GM23248 (cell line): ENCODE results near the gene CRYBB1. TPM values are rescaled to one million over a fixed set of nuclear protein-coding genes. Genes with fewer than 3 reads are reported as not detected.

Experiments used
- DNase-seq: peaks from one replicate; pipeline ENCODE4 v3.0.0-alpha.2; 2015
- H2AFZ ChIP-seq: fragments of 200-600 bp; sonication (generic); 2 replicates; pipeline ENCODE4 v1.6.1; 2016; ENCODE audit warnings: antibody characterized with exemption
- H3F3A ChIP-seq: fragments of 200-600 bp; sonication (generic); 2 replicates; pipeline ENCODE4 v1.6.1; 2016; ENCODE audit warnings: mild to moderate bottlenecking, antibody characterized with exemption, mixed run types; ENCODE audit not compliant: insufficient read depth
- H3K27ac ChIP-seq: fragments of 200-600 bp; sonication (generic); 2 replicates; pipeline ENCODE4 v1.5.1; 2016; ENCODE audit warnings: mild to moderate bottlenecking
- H3K27me3 ChIP-seq: fragments of 200-600 bp; sonication (generic); replicated peaks from 2 replicates; pipeline ENCODE4 v1.6.1; 2016; ENCODE audit warnings: mild to moderate bottlenecking; ENCODE audit not compliant: insufficient read depth
- H3K36me3 ChIP-seq: fragments of 200-600 bp; sonication (generic); 2 replicates; pipeline ENCODE4 v1.6.1; 2016; ENCODE audit warnings: low read depth, mild to moderate bottlenecking
- H3K4me1 ChIP-seq: fragments of 200-600 bp; sonication (generic); 2 replicates; pipeline ENCODE4 v1.6.1; 2016; ENCODE audit warnings: mild to moderate bottlenecking; ENCODE audit not compliant: insufficient read depth
- H3K4me2 ChIP-seq: fragments of 200-600 bp; sonication (generic); one replicate; pipeline ENCODE4 v1.6.1; 2016; ENCODE audit warnings: mild to moderate bottlenecking; ENCODE audit not compliant: unreplicated experiment
- H3K4me3 ChIP-seq: fragments of 200-600 bp; sonication (generic); 2 replicates; pipeline ENCODE4 v1.5.1; 2016; ENCODE audit warnings: mild to moderate bottlenecking
- H3K79me2 ChIP-seq: fragments of 200-600 bp; sonication (generic); 2 replicates; pipeline ENCODE4 v1.6.1; 2016; ENCODE audit warnings: mild to moderate bottlenecking; ENCODE audit not compliant: insufficient read depth
- H3K9ac ChIP-seq: fragments of 200-600 bp; sonication (generic); 2 replicates; pipeline ENCODE4 v1.6.1; 2016; ENCODE audit warnings: mild to moderate bottlenecking
- H3K9me2 ChIP-seq: fragments of 200-600 bp; sonication (generic); 2 replicates; pipeline ENCODE4 v1.6.1; 2016; ENCODE audit warnings: mixed run types, mild to moderate bottlenecking, moderate library complexity; ENCODE audit not compliant: insufficient read depth
- H3K9me3 ChIP-seq: fragments of 200-600 bp; sonication (generic); one replicate; pipeline ENCODE4 v1.6.1; 2017; ENCODE audit warnings: low read depth
- H4K20me1 ChIP-seq: fragments of 200-600 bp; sonication (generic); 2 replicates; pipeline ENCODE4 v1.6.0; 2016; ENCODE audit not compliant: insufficient read depth
- EZH2 ChIP-seq: fragments of 200-600 bp; sonication (generic); IDR thresholded peaks from 2 replicates; pipeline ENCODE4 v1.6.1; 2018; ENCODE audit warnings: antibody characterized with exemption, mild to moderate bottlenecking; ENCODE audit not compliant: insufficient read depth, poor library complexity, severe bottlenecking
- EZH2phosphoT487 ChIP-seq: fragments of 200-600 bp; sonication (generic); IDR thresholded peaks from 2 replicates; pipeline ENCODE4 v1.6.1; 2018; ENCODE audit warnings: antibody characterized with exemption, moderate library complexity, mild to moderate bottlenecking, low read depth; ENCODE audit not compliant: insufficient read depth
- WGBS, 2 experiments: methylation state at CpG; one replicate each; pipeline ENCODE4 v1.1.6; 2015 to 2017; ENCODE audit warnings: low lambda C conversion rate in 2 of 2, low coverage in 1 of 2; ENCODE audit errors: missing lambda C conversion rate in 2 of 2; 5-methylcytosine and 5-hydroxymethylcytosine counted together
- in situ Hi-C: fragments of 300-500 bp; cut with MboI; formaldehyde crosslinking; loops from 2 replicates; pipeline ENCODE4 v1.15.0; 2020
- polyA plus RNA-seq: library from polyadenylated mRNA; unstranded; fragments of >200 nt; fragmentation: Nextera tagmentation; extraction: Ambion mirVana; gene quantifications from 2 replicates; pipeline ENCODE4 v1.2.1, GENCODE V29; 2016
- total RNA-seq: library from RNA; depleted of rRNA; stranded (reverse); fragments of >200 nt; shearing (Covaris generic); gene quantifications from 2 replicates; pipeline ENCODE4 v1.2.3, GENCODE V29; 2014

The CRYBB1 gene
- total and polyA plus RNA-seq, 2 experiments from 2014 or later: not detected

GRCh38 chr22:26589845-26590736, 27.7 kb downstream of the CRYBB1 start, which contains the start of gene TPST2:
TPST2 (minus strand) TSS chr22:26590132; CDS start chr22:26541630, 48,502 bp downstream.
- H2AFZ ChIP-seq: peak within 1 kb of the TSS; percentile 94
- no peaks in the 10 kb centered on the region for H3K9me2 ChIP-seq
- H3K9ac ChIP-seq: peak within 1 kb of the TSS; percentile 86
- H3K4me3 ChIP-seq: peak within 1 kb of the TSS; percentile 89
- no peaks in the 10 kb centered on the region for H3K9me3 ChIP-seq
- TF ChIP-seq EZH2phosphoT487 (no peak), EZH2 (no peak)
- H3K4me1 ChIP-seq: peaks cover 9% of the 10 kb centered on the region
- peak; percentile 91 for DNase-seq
- H4K20me1 ChIP-seq: no peaks in the 10 kb centered on the region
- H3F3A ChIP-seq: peaks cover 10% of the 10 kb centered on the region; the same call in 1 of the 2 replicates
- 1 to 7% methylated on average over 10 to 57 of the region's 72 CpGs for WGBS, 2 experiments
- peak within 1 kb of the TSS; percentile 47 for H3K27ac ChIP-seq
- in situ Hi-C loops: no loop called here
- no peaks in the 10 kb centered on the region for H3K36me3 ChIP-seq
- no peaks in the 10 kb centered on the region; the same call in 1 of the 2 replicates for H3K27me3 ChIP-seq
- peaks cover 33% of the 10 kb centered on the region for H3K79me2 ChIP-seq
- peak within 1 kb of the TSS; percentile 83 for H3K4me2 ChIP-seq

- H3K27ac ChIP-seq: peak overlapping the region; percentile 28
- peak overlapping the region; percentile 78 for H2AFZ ChIP-seq
- in situ Hi-C loops: no loop called here
- no peaks in the 10 kb centered on the region for H3K9me3 ChIP-seq
- no peak for TF ChIP-seq EZH2
- TF ChIP-seq EZH2phosphoT487: no peak
- 0 to 1% methylated on average over 22 to 44 of the region's 44 CpGs for WGBS, 2 experiments
- peaks cover 39% of the 10 kb centered on the region for H3K79me2 ChIP-seq
- H3K4me3 ChIP-seq: peak overlapping the region; percentile 89
- DNase-seq: peak; percentile 61
- peaks cover 16% of the 10 kb centered on the region for H3K4me1 ChIP-seq
- peak overlapping the region; percentile 83 for H3K4me2 ChIP-seq
- peaks cover 17% of the 10 kb centered on the region for H3F3A ChIP-seq
- no peaks in the 10 kb centered on the region for H4K20me1 ChIP-seq
- H3K27me3 ChIP-seq: no peaks in the 10 kb centered on the region; the same call in 1 of the 2 replicates
- no peaks in the 10 kb centered on the region for H3K36me3 ChIP-seq
- H3K9ac ChIP-seq: peak overlapping the region; percentile 86
- H3K9me2 ChIP-seq: no peaks in the 10 kb centered on the region
Measured at GRCh38 chr22:26589367-26589844, 28.4 kb downstream of the CRYBB1 start.

- DNase-seq: no peak
- H3K9me3 ChIP-seq: no peaks in the 10 kb centered on the region
- TF ChIP-seq EZH2 (no peak), EZH2phosphoT487 (no peak)
- in situ Hi-C loops: no loop called here
- no peaks in the 10 kb centered on the region for H4K20me1 ChIP-seq
- H3K9me2 ChIP-seq: no peaks in the 10 kb centered on the region
- no peak overlapping the region for H3K27ac ChIP-seq
- H3K9ac ChIP-seq: peak overlapping the region; percentile 86
- H3K27me3 ChIP-seq: no peaks in the 10 kb centered on the region
- peaks cover 18% of the 10 kb centered on the region for H3K4me1 ChIP-seq
- peaks cover 44% of the 10 kb centered on the region for H3K79me2 ChIP-seq
- H2AFZ ChIP-seq: peak overlapping the region; percentile 78
- 72 to 76% methylated on average over 12 of the region's 14 CpGs for WGBS, 2 experiments
- H3F3A ChIP-seq: peaks cover 23% of the 10 kb centered on the region
- H3K4me2 ChIP-seq: peak overlapping the region; percentile 83
- no peaks in the 10 kb centered on the region for H3K36me3 ChIP-seq
- H3K4me3 ChIP-seq: peak overlapping the region; percentile 89
Measured at GRCh38 chr22:26588729-26589366, 29.0 kb downstream of the CRYBB1 start.

GRCh38 chr22:26587991-26588613, 29.7 kb downstream of the CRYBB1 start:
- 94 to 99% methylated on average over 4 of the region's 4 CpGs for WGBS, 2 experiments
- no peak overlapping the region for H3K4me2 ChIP-seq

More at GRCh38 chr22:26587991-26588613, 29.7 kb downstream of the CRYBB1 start:
- Histone ChIP-seq H3K9ac (no peak overlapping the region), H3K27me3 (no peaks in the 10 kb centered on the region), H3K36me3 (no peaks in the 10 kb centered on the region), H3K27ac (no peak overlapping the region), H3K4me1 (peaks cover 18% of the 10 kb centered on the region), H4K20me1 (no peaks in the 10 kb centered on the region), H3K4me3 (no peak overlapping the region), H3K9me2 (no peaks in the 10 kb centered on the region), H3K79me2 (peaks cover 52% of the 10 kb centered on the region), H3F3A (peaks cover 24% of the 10 kb centered on the region), H2AFZ (no peak overlapping the region), H3K9me3 (no peaks in the 10 kb centered on the region)
- DNase-seq: peak; percentile 29
- in situ Hi-C loops: no loop called here
- no peak for TF ChIP-seq EZH2phosphoT487
- no peak for TF ChIP-seq EZH2
